Lower leg skin (tissue), 4 donors: ENCODE results near the gene ACRBP. TPM values are rescaled to one million over a fixed set of nuclear protein-coding genes. Genes with fewer than 3 reads are reported as not detected.

Experiments used
- DNase-seq, 2 donors: peaks; one replicate each; pipeline ENCODE4 v3.0.0-alpha.2; 2019; ENCODE audit warnings: low spot score in 2 of 2
- H3K4me3 ChIP-seq: fragments of 200-600 bp; sonication (generic); 2 replicates; pipeline ENCODE4 v1.5.1; 2017; ENCODE audit warnings: mild to moderate bottlenecking, low read depth; ENCODE audit not compliant: poor library complexity, severe bottlenecking
- CTCF ChIP-seq, 3 donors: fragments of 450-650 bp; IDR thresholded peaks; one replicate each; pipeline ENCODE4 v1.5.1; 2016; ENCODE audit warnings: antibody characterized with exemption in 3 of 3, mild to moderate bottlenecking in 3 of 3, moderate library complexity in 2 of 3
- POLR2A ChIP-seq, 2 donors: fragments of 450-650 bp; IDR thresholded peaks; one replicate each; pipeline ENCODE4 v1.6.1; 2016 to 2017; ENCODE audit warnings: antibody characterized with exemption in 2 of 2, mild to moderate bottlenecking in 1 of 2, moderate library complexity in 1 of 2
- WGBS, 2 donors: methylation state at CpG; one replicate each; pipeline ENCODE4 v1.1.5; 2018; 5-methylcytosine and 5-hydroxymethylcytosine counted together
- intact Hi-C: fragments of 100-400 bp; cut with DNase I; formaldehyde crosslinking; loops from one replicate; pipeline ENCODE4 v1.15.0; 2023; ENCODE audit warnings: low total_unique reads
- total RNA-seq, 4 donors: library from RNA; depleted of rRNA; stranded (reverse); fragments of >200 nt; gene quantifications; one replicate each; pipeline ENCODE4 v1.1.0, GENCODE V29; 2016

Gene ACRBP
- total RNA-seq, 4 donors from 2014 or later: 0.42 to 8.6 (median 0.76) TPM

DNA sequence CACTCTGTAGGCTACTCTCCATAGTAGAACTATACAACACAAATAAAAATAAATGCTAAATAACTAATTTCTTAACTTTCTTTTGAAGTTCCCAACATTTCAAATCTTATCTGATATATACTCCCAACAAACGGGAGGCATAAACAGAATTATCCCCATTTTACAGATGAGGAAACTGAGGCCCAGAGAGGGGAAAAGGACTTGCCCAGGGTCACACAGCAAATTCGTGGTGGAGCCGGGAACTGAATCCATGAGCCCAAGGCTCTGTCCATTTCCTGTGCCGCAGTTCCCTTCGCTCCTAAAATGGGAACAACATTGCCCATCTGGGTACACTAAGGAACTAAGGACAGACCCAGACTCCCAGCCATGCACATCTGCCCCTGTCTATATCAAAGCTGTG lies 29.7 kb upstream of the ACRBP start:
- intact Hi-C loops: no loop called here
- TF ChIP-seq CTCF (IDR thresholded peaks at IDR 0.05) (no peak), POLR2A (IDR thresholded peaks at IDR 0.05) (no peak)
- 88 to 96% methylated on average over 5 of the region's 5 CpGs for WGBS, 2 donors

DNA sequence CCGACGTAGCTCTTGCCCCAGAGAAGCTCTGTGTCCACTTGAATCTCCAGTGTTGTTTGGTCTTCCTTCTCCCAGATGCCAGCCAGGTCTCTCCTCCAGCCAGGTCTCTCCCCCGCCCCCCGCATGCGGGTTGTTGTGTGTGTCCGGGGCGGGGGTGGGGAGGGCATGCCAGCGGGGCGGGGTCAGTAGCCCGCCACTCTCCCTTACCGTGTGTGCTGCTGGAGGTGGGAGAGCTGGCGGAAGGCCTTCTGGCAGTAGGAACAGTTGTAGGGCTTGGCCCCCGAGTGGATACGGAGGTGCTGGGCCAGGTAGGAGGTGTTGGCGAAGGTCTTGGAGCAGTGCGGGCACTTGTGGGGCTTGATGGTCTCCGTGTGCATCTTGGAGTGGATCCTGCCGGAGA lies 24.9 kb upstream of the ACRBP start:
- WGBS, 2 donors: 84 to 92% methylated on average over 9 to 18 of the region's 18 CpGs
- TF ChIP-seq CTCF (IDR thresholded peaks at IDR 0.05) (no peak), POLR2A (IDR thresholded peaks at IDR 0.05) (no peak)
- DNase-seq: no peak
- intact Hi-C loops: no loop called here
- H3K4me3 ChIP-seq: no peak overlapping the region

More for the DNA sequence above, 29.7 kb upstream of the ACRBP start:
- no peak for DNase-seq
- H3K4me3 ChIP-seq: no peak overlapping the region

DNA sequence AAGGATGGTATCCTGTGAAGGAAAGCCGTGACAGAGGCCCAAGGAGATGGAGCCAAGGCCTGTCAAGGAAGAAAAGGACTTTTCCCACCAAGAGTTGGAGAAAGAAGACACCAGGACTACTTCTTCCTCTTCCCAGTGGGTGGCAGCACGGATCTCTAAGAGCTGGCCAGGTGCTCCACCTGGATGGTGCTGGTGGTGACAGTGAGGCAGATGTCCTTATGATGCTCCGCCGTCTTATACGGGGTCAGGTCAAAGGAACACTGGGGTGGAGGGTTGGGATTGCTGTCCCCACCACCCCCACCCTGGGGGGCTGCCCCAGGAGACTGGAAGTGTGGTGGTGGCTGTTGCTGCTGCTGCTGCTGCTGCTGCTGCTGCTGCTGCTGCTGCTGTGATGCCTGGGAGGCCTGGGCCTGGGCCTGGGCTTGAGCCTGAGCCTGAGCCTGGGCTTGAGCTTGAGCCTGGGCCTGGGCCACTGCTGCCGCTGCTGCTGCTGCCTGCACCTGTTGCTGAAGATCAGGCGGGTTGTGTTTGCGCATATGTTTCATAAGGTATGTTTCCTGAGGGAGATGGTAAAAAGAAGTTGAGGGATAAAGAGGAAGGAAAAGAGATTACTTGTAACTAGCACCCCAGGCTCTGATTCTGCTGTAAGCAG lies 20.5 kb upstream of the ACRBP start:
- TF ChIP-seq CTCF (IDR thresholded peaks at IDR 0.05): no peak
- TF ChIP-seq POLR2A (IDR thresholded peaks at IDR 0.05): no peak
- no peak overlapping the region for H3K4me3 ChIP-seq
- intact Hi-C loops: no loop called here
- DNase-seq: no peak
- 74 to 81% methylated on average over 8 of the region's 8 CpGs for WGBS, 2 donors

- no peak overlapping the region for H3K4me3 ChIP-seq
- DNase-seq: no peak
- WGBS, 2 donors: 93 to 97% methylated on average over 2 of the region's 2 CpGs
- no peak for TF ChIP-seq CTCF (IDR thresholded peaks at IDR 0.05)
- no peak for TF ChIP-seq POLR2A (IDR thresholded peaks at IDR 0.05)
- intact Hi-C loops: no loop called here
Measured at GRCh38 chr12:6666211-6666610, 19.0 kb upstream of the ACRBP start.

DNA sequence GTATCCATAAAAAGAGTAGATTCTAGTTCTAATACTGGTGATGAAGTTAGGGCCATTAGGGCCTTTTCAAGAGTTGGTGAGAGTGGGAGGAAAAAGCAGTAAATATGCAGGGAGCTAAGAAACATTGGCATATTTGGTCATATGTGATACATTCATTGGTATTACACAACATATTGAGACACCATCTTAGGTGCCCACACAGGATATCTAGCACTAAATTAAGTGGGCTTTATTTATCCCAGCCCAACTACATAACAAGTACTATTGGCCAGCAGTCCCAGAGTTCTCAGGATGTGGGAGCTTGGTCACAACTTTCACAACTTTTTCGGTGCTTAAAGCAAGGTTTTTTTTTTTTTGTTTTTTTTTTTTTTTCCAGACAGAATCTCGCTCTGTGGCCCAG lies 17.7 kb upstream of the ACRBP start:
- no peak overlapping the region for H3K4me3 ChIP-seq
- TF ChIP-seq POLR2A (IDR thresholded peaks at IDR 0.05): no peak
- TF ChIP-seq CTCF (IDR thresholded peaks at IDR 0.05): no peak
- intact Hi-C loops: no loop called here
- no peak for DNase-seq
- WGBS, 2 donors: 76 to 78% methylated on average over 2 of the region's 2 CpGs
